Esophagus squamous epithelium (tissue), 4 donors: Measurements from ENCODE around the gene CNKSR3.

Source experiments
- POLR2A ChIP-seq, 4 donors: fragments of 450-650 bp; IDR thresholded peaks; one replicate each; pipeline ENCODE4 v1.6.1; 2017; ENCODE audit warnings: antibody characterized with exemption in 4 of 4, mild to moderate bottlenecking in 4 of 4, moderate library complexity in 3 of 4
- TF ChIP-seq, protein P1 (sequence below), 6 experiments: fragments of 450-650 bp in 4 of 6; fragments of 200-600 bp in 2 of 6; sonication (generic) in 2 of 6; IDR thresholded peaks; one replicate each; pipeline ENCODE4 v1.5.1; 2016 to 2019; ENCODE audit warnings: antibody characterized with exemption in 6 of 6, mild to moderate bottlenecking in 4 of 6, moderate library complexity in 4 of 6

DNA sequence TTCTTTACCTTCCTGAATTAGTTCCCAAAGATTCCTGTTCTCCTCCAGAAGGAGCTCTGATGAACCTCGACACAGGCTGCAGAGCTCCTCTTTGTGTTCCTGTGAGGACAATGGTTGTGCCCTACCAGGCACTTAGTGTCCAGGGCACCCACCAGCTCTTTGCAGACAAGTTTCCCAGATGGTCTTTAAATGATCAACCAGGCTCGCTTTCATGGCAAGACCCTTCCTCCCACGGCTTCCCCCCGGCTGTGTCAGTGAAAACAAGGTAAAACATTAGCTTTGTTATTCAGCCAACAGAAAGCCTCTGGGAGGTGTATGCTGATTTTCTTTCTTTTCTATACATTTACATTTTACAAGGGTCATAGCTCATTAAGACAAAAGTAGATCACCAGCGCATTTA lies 32.3 kb upstream of the CNKSR3 start:
- TF ChIP-seq, protein P1, sequence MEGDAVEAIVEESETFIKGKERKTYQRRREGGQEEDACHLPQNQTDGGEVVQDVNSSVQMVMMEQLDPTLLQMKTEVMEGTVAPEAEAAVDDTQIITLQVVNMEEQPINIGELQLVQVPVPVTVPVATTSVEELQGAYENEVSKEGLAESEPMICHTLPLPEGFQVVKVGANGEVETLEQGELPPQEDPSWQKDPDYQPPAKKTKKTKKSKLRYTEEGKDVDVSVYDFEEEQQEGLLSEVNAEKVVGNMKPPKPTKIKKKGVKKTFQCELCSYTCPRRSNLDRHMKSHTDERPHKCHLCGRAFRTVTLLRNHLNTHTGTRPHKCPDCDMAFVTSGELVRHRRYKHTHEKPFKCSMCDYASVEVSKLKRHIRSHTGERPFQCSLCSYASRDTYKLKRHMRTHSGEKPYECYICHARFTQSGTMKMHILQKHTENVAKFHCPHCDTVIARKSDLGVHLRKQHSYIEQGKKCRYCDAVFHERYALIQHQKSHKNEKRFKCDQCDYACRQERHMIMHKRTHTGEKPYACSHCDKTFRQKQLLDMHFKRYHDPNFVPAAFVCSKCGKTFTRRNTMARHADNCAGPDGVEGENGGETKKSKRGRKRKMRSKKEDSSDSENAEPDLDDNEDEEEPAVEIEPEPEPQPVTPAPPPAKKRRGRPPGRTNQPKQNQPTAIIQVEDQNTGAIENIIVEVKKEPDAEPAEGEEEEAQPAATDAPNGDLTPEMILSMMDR (IDR thresholded peaks at IDR 0.05), result no peak
- TF ChIP-seq POLR2A (IDR thresholded peaks at IDR 0.05), result no peak
